ENCODE measurements around the gene LAG3.

LAG3 gene

GRCh38 chr12:6768437-6768914, 3.8 kb upstream of the LAG3 start:
- Histone ChIP-seq H3K36me3 (no peaks in the 10 kb centered on the region), H3K4me3 (ENCODE audit: low read depth in 1 of 2, low read length in 1 of 2) (no peak overlapping the region), H3K27me3 (peaks cover 93% of the 10 kb centered on the region), H3K4me1 (ENCODE audit: control insufficient read depth in 1 of 2, insufficient read depth in 1 of 2, low read depth in 1 of 2, low read length in 1 of 2) (peaks cover 28 to 43% of the 10 kb centered on the region in 2 experiments), H3K27ac (no peak overlapping the region), H3K9me3 (no peaks in the 10 kb centered on the region)
- no peak for TF ChIP-seq CTCF (IDR thresholded peaks at IDR 0.05)

GRCh38 chr12:6768990-6769389, 3.3 kb upstream of the LAG3 start:
- Histone ChIP-seq H3K27me3 (peaks cover 93% of the 10 kb centered on the region), H3K4me3 (ENCODE audit: low read depth in 1 of 2, low read length in 1 of 2) (no peak overlapping the region), H3K4me1 (ENCODE audit: control insufficient read depth in 1 of 2, insufficient read depth in 1 of 2, low read depth in 1 of 2, low read length in 1 of 2) (peaks cover 27 to 41% of the 10 kb centered on the region in 2 experiments), H3K9me3 (no peaks in the 10 kb centered on the region), H3K27ac (no peak overlapping the region), H3K36me3 (no peaks in the 10 kb centered on the region)
- no peak for TF ChIP-seq CTCF (IDR thresholded peaks at IDR 0.05)

GRCh38 chr12:6769666-6770065, 2.7 kb upstream of the LAG3 start:
- no peaks in the 10 kb centered on the region for H3K9me3 ChIP-seq
- no peaks in the 10 kb centered on the region for H3K36me3 ChIP-seq
- H3K4me3 ChIP-seq (ENCODE audit: low read depth in 1 of 2, low read length in 1 of 2): no peak overlapping the region
- no peak for TF ChIP-seq CTCF (IDR thresholded peaks at IDR 0.05)
- H3K27me3 ChIP-seq: peaks cover 93% of the 10 kb centered on the region
- no peak overlapping the region for H3K27ac ChIP-seq
- peaks cover 20 to 34% of the 10 kb centered on the region in 2 experiments for H3K4me1 ChIP-seq (ENCODE audit: control insufficient read depth in 1 of 2, insufficient read depth in 1 of 2, low read depth in 1 of 2, low read length in 1 of 2)

- Histone ChIP-seq H3K4me1 (ENCODE audit: control insufficient read depth in 1 of 2, insufficient read depth in 1 of 2, low read depth in 1 of 2, low read length in 1 of 2) (peaks cover 16 to 31% of the 10 kb centered on the region in 2 experiments), H3K36me3 (no peaks in the 10 kb centered on the region), H3K9me3 (no peaks in the 10 kb centered on the region), H3K4me3 (ENCODE audit: low read depth in 1 of 2, low read length in 1 of 2) (no peak overlapping the region), H3K27ac (no peak overlapping the region), H3K27me3 (peaks cover 93% of the 10 kb centered on the region)
- TF ChIP-seq CTCF (IDR thresholded peaks at IDR 0.05): no peak
These were observed 2.2 kb upstream of the LAG3 start for GRCh38 chr12:6770094-6770493.

GRCh38 chr12:6770600-6770999, 1.7 kb upstream of the LAG3 start:
- no peaks in the 10 kb centered on the region for H3K9me3 ChIP-seq
- H3K4me1 ChIP-seq (ENCODE audit: control insufficient read depth in 1 of 2, insufficient read depth in 1 of 2, low read depth in 1 of 2, low read length in 1 of 2): peaks cover 11 to 26% of the 10 kb centered on the region in 2 experiments
- TF ChIP-seq CTCF (IDR thresholded peaks at IDR 0.05): no peak
- no peak overlapping the region for H3K27ac ChIP-seq
- H3K4me3 ChIP-seq (ENCODE audit: low read depth in 1 of 2, low read length in 1 of 2): no peak overlapping the region
- H3K36me3 ChIP-seq: no peaks in the 10 kb centered on the region
- H3K27me3 ChIP-seq: peaks cover 93% of the 10 kb centered on the region

- Histone ChIP-seq H3K4me3 (ENCODE audit: low read depth in 1 of 2, low read length in 1 of 2) (no peak overlapping the region), H3K9me3 (no peaks in the 10 kb centered on the region), H3K27ac (no peak overlapping the region), H3K36me3 (no peaks in the 10 kb centered on the region), H3K4me1 (ENCODE audit: control insufficient read depth in 1 of 2, insufficient read depth in 1 of 2, low read depth in 1 of 2, low read length in 1 of 2) (peaks cover 7 to 21% of the 10 kb centered on the region in 2 experiments), H3K27me3 (peaks cover 93% of the 10 kb centered on the region)
- TF ChIP-seq CTCF (IDR thresholded peaks at IDR 0.05): no peak
These were observed 1.2 kb upstream of the LAG3 start for GRCh38 chr12:6771091-6771495.

Data from neutrophil (primary cell).